ENCODE results near the gene EXOC4. TPM values are rescaled to one million over a fixed set of nuclear protein-coding genes. Genes with fewer than 3 reads are reported as not detected.

Gene EXOC4
- total RNA-seq, 1 experiment from 2014 or later = 66.2 TPM

GRCh38 chr7:133812877-133813276 lies 560.0 kb downstream of the EXOC4 start:
- Histone ChIP-seq H3K36me3 (ENCODE audit: control insufficient read depth, insufficient read depth, low read length) (no peaks in the 10 kb centered on the region), H3K27me3 (replicated peaks; ENCODE audit: control insufficient read depth, insufficient read depth, low read length) (no peaks in the 10 kb centered on the region), H3K4me1 (peaks cover 10% of the 10 kb centered on the region), H3K9me3 (no peaks in the 10 kb centered on the region), H3K4me3 (ENCODE audit: low read depth, low read length) (no peak overlapping the region)
- Mint-ChIP-seq H3K9me3 (ENCODE audit: unreplicated experiment) (no peaks in the 10 kb centered on the region), H3K36me3 (ENCODE audit: insufficient read depth, unreplicated experiment) (no peaks in the 10 kb centered on the region), H3K27me3 (ENCODE audit: insufficient read depth, unreplicated experiment) (no peaks in the 10 kb centered on the region), H3K27ac (ENCODE audit: unreplicated experiment) (no peak overlapping the region), H3K4me1 (ENCODE audit: low read depth, unreplicated experiment) (peaks cover 14% of the 10 kb centered on the region), H3K4me3 (ENCODE audit: unreplicated experiment) (no peak overlapping the region)
- CTCF ChIA-PET = no interaction called here
- POLR2A ChIA-PET = no interaction called here
- BruUV-seq (replicated peaks) = no TSS peak
- no peak for DNase-seq
- intact Hi-C loops (cut with micrococcal nuclease; ENCODE audit: unreplicated experiment) = no loop called here
- TF ChIP-seq CTCF (IDR thresholded peaks at IDR 0.05; ENCODE audit: insufficient read depth in 1 of 2, low read depth in 1 of 2, low read length in 1 of 2, severe bottlenecking in 1 of 2, unreplicated experiment in 1 of 2) = no peak

- ChIA-PET CTCF (no interaction called here), POLR2A (no interaction called here)
- Mint-ChIP-seq H3K4me3 (ENCODE audit: unreplicated experiment) (peak overlapping the region; percentile 11), H3K9me3 (ENCODE audit: unreplicated experiment) (no peaks in the 10 kb centered on the region), H3K27me3 (ENCODE audit: insufficient read depth, unreplicated experiment) (no peaks in the 10 kb centered on the region), H3K27ac (ENCODE audit: unreplicated experiment) (peak overlapping the region; percentile 4), H3K4me1 (ENCODE audit: low read depth, unreplicated experiment) (peaks cover 14% of the 10 kb centered on the region), H3K36me3 (ENCODE audit: insufficient read depth, unreplicated experiment) (peaks cover 6% of the 10 kb centered on the region)
- H3K27me3 ChIP-seq (replicated peaks; ENCODE audit: control insufficient read depth, insufficient read depth, low read length) = no peaks in the 10 kb centered on the region
- peaks cover 1% of the 10 kb centered on the region; the same call in 1 of the 2 replicates for H3K36me3 ChIP-seq (ENCODE audit: control insufficient read depth, insufficient read depth, low read length)
- intact Hi-C loops (cut with micrococcal nuclease; ENCODE audit: unreplicated experiment) = no loop called here
- H3K4me3 ChIP-seq (ENCODE audit: low read depth, low read length) = no peak overlapping the region
- peak in 1 of 2 experiments; percentile 32 for DNase-seq
- H3K9me3 ChIP-seq = no peaks in the 10 kb centered on the region
- TF ChIP-seq CTCF (IDR thresholded peaks at IDR 0.05; ENCODE audit: insufficient read depth in 1 of 2, low read depth in 1 of 2, low read length in 1 of 2, severe bottlenecking in 1 of 2, unreplicated experiment in 1 of 2) = no peak
- BruUV-seq (replicated peaks) = no TSS peak
- peaks cover 10% of the 10 kb centered on the region for H3K4me1 ChIP-seq
Observed at GRCh38 chr7:133815611-133816210, 562.8 kb downstream of the EXOC4 start.

GRCh38 chr7:133819695-133820094 lies 566.8 kb downstream of the EXOC4 start:
- no peak for TF ChIP-seq CTCF (IDR thresholded peaks at IDR 0.05; ENCODE audit: insufficient read depth in 1 of 2, low read depth in 1 of 2, low read length in 1 of 2, severe bottlenecking in 1 of 2, unreplicated experiment in 1 of 2)
- no TSS peak for BruUV-seq (replicated peaks)

More at GRCh38 chr7:133819695-133820094, 566.8 kb downstream of the EXOC4 start:
- H3K9me3 Mint-ChIP-seq (ENCODE audit: unreplicated experiment) = no peaks in the 10 kb centered on the region
- intact Hi-C loops (cut with micrococcal nuclease; ENCODE audit: unreplicated experiment) = no loop called here
- H3K9me3 ChIP-seq = no peaks in the 10 kb centered on the region
- ChIA-PET CTCF (no interaction called here), POLR2A (no interaction called here)
- no peaks in the 10 kb centered on the region for H3K27me3 ChIP-seq (replicated peaks; ENCODE audit: control insufficient read depth, insufficient read depth, low read length)
- no peak overlapping the region for H3K27ac Mint-ChIP-seq (ENCODE audit: unreplicated experiment)
- no peak for DNase-seq
- no peak overlapping the region for H3K4me3 Mint-ChIP-seq (ENCODE audit: unreplicated experiment)
- peaks cover 6% of the 10 kb centered on the region for H3K36me3 Mint-ChIP-seq (ENCODE audit: insufficient read depth, unreplicated experiment)
- no peaks in the 10 kb centered on the region for H3K27me3 Mint-ChIP-seq (ENCODE audit: insufficient read depth, unreplicated experiment)
- peaks cover 1% of the 10 kb centered on the region; the same call in 1 of the 2 replicates for H3K36me3 ChIP-seq (ENCODE audit: control insufficient read depth, insufficient read depth, low read length)
- peaks cover 14% of the 10 kb centered on the region for H3K4me1 Mint-ChIP-seq (ENCODE audit: low read depth, unreplicated experiment)
- no peak overlapping the region for H3K4me3 ChIP-seq (ENCODE audit: low read depth, low read length)
- peaks cover 10% of the 10 kb centered on the region for H3K4me1 ChIP-seq
